Sigmoid colon (tissue), 7 donors: Measurements from ENCODE around the gene KRTAP10-6. TPM values are rescaled to one million over a fixed set of nuclear protein-coding genes. Genes with fewer than 3 reads are reported as not detected.

Source experiments
- DNase-seq: peaks from one replicate; pipeline ENCODE4 v3.0.0-alpha.2; 2019
- H3K27ac ChIP-seq, 4 donors: fragments of 200-600 bp; sonication (generic); one replicate each; pipeline ENCODE4 v1.5.1; 2016 to 2019; ENCODE audit warnings: mild to moderate bottlenecking in 1 of 4
- H3K27me3 ChIP-seq, 3 donors: fragments of 200-600 bp; sonication (generic); one replicate each; pipeline ENCODE4 v1.5.1; 2019; ENCODE audit warnings: mild to moderate bottlenecking in 1 of 3
- H3K36me3 ChIP-seq, 4 donors: fragments of 200-600 bp; sonication (generic); one replicate each; pipeline ENCODE4 v1.5.1; 2016 to 2019
- H3K4me1 ChIP-seq, 4 donors: fragments of 200-600 bp; sonication (generic); one replicate each; pipeline ENCODE4 v1.5.1; 2017 to 2019
- H3K4me3 ChIP-seq, 4 donors: fragments of 200-600 bp; sonication (generic); one replicate each; pipeline ENCODE4 v1.5.1; 2017 to 2019; ENCODE audit warnings: mild to moderate bottlenecking in 2 of 4, moderate library complexity in 1 of 4
- H3K9me3 ChIP-seq, 4 donors: fragments of 200-600 bp in 3 of 4; sonication (generic) in 3 of 4; one replicate each; pipeline versions ENCODE4 v1.5.1 to v1.6.1; 2013 to 2019
- CTCF ChIP-seq, 4 experiments: fragments of 450-650 bp in 3 of 4; fragments of 200-600 bp in 1 of 4; IDR thresholded peaks; one replicate each; pipeline ENCODE4 v1.5.1; 2016 to 2019; ENCODE audit warnings: antibody characterized with exemption in 4 of 4, mild to moderate bottlenecking in 3 of 4, moderate library complexity in 2 of 4
- EP300 ChIP-seq, 4 donors: sonication (generic); formaldehyde crosslinking; IDR thresholded peaks; one replicate each; pipeline ENCODE4 v1.6.1; 2017; ENCODE audit warnings: antibody characterized with exemption in 4 of 4
- POLR2A ChIP-seq, 2 donors: fragments of 450-650 bp; IDR thresholded peaks; one replicate each; pipeline ENCODE4 v1.6.1; 2016; ENCODE audit warnings: antibody characterized with exemption in 2 of 2, mild to moderate bottlenecking in 2 of 2, moderate library complexity in 2 of 2
- POLR2AphosphoS5 ChIP-seq, 4 donors: sonication (generic); formaldehyde crosslinking; IDR thresholded peaks; one replicate each; pipeline ENCODE4 v1.6.1; 2017; ENCODE audit warnings: antibody characterized with exemption in 4 of 4
- WGBS, 2 donors: extraction: QIAGEN DNeasy Blood & Tissue Kit; methylation state at CpG; one replicate each; pipeline ENCODE4 v1.1.7; 2013; 5-methylcytosine and 5-hydroxymethylcytosine counted together
- intact Hi-C: fragments of 100-400 bp; cut with DNase I; formaldehyde crosslinking; loops from one replicate; pipeline ENCODE4 v1.15.1; 2023
- polyA plus RNA-seq, 3 donors: library from polyadenylated mRNA; stranded (reverse); fragments of 200-250 nt; gene quantifications; one replicate each; pipeline ENCODE4 v1.2.3, GENCODE V29; 2013
- total RNA-seq, 4 donors: library from RNA; depleted of rRNA; stranded (reverse); fragments of >200 nt; gene quantifications; one replicate each; pipeline ENCODE4 v1.1.0, GENCODE V29; 2016
- donor health status: healthy with polysubstance abuse.
- donor health status: Bipolar disorder and iron deficiency.
- donor health status: healthy.

The KRTAP10-6 gene
- total and polyA plus RNA-seq, 7 donors = not detected

GRCh38 chr21:44547656-44548331, 44.5 kb downstream of the KRTAP10-6 start:
- H3K36me3 ChIP-seq = no peaks in the 10 kb centered on the region
- H3K9me3 ChIP-seq = peaks cover 0 to 10% (median 0%) of the 10 kb centered on the region in 4 donors
- H3K4me1 ChIP-seq = peaks cover 0 to 7% (median 4%) of the 10 kb centered on the region in 4 donors
- H3K27ac ChIP-seq = no peak overlapping the region
- H3K27me3 ChIP-seq = peaks cover 0 to 30% (median 0%) of the 10 kb centered on the region in 3 donors
- WGBS, 2 donors = 43 to 46% methylated on average over 5 of the region's 5 CpGs
- DNase-seq = no peak
- intact Hi-C loops = no loop called here
- H3K4me3 ChIP-seq = no peak overlapping the region
- TF ChIP-seq CTCF (IDR thresholded peaks at IDR 0.05) (no peak), POLR2A (IDR thresholded peaks at IDR 0.05) (no peak), EP300 (IDR thresholded peaks at IDR 0.05) (no peak), POLR2AphosphoS5 (IDR thresholded peaks at IDR 0.05) (no peak)

- WGBS, 2 donors = 74 to 76% methylated on average over 3 of the region's 3 CpGs
- Histone ChIP-seq H3K36me3 (no peaks in the 10 kb centered on the region), H3K9me3 (peaks cover 0 to 17% (median 3%) of the 10 kb centered on the region in 4 donors)
Measured at GRCh38 chr21:44544566-44544965, 47.7 kb downstream of the KRTAP10-6 start.

GRCh38 chr21:44542716-44543115, 49.6 kb downstream of the KRTAP10-6 start:
- H3K9me3 ChIP-seq = peaks cover 0 to 17% (median 3%) of the 10 kb centered on the region in 4 donors
- TF ChIP-seq POLR2AphosphoS5 (IDR thresholded peaks at IDR 0.05) (no peak), POLR2A (IDR thresholded peaks at IDR 0.05) (no peak), EP300 (IDR thresholded peaks at IDR 0.05) (no peak), CTCF (IDR thresholded peaks at IDR 0.05) (no peak)
- intact Hi-C loops = no loop called here
- H3K4me3 ChIP-seq = no peak overlapping the region
- H3K4me1 ChIP-seq = no peaks in the 10 kb centered on the region
- H3K27ac ChIP-seq = no peak overlapping the region
- no peak for DNase-seq
- 89% methylated on average over 1 of the region's 1 CpG for WGBS, 2 donors
- peaks cover 0 to 10% (median 0%) of the 10 kb centered on the region in 3 donors for H3K27me3 ChIP-seq
- H3K36me3 ChIP-seq = no peaks in the 10 kb centered on the region

More at GRCh38 chr21:44544566-44544965, 47.7 kb downstream of the KRTAP10-6 start:
- TF ChIP-seq POLR2AphosphoS5 (IDR thresholded peaks at IDR 0.05) (no peak), POLR2A (IDR thresholded peaks at IDR 0.05) (no peak), CTCF (IDR thresholded peaks at IDR 0.05) (no peak), EP300 (IDR thresholded peaks at IDR 0.05) (no peak)
- no peak for DNase-seq
- intact Hi-C loops = no loop called here
- Histone ChIP-seq H3K4me3 (no peak overlapping the region), H3K27me3 (peaks cover 0 to 13% (median 0%) of the 10 kb centered on the region in 3 donors), H3K27ac (no peak overlapping the region), H3K4me1 (peaks cover 0 to 7% (median 4%) of the 10 kb centered on the region in 4 donors)

Other genes with a start within 250 kb of the KRTAP10-6 start
- 1 to 10 TPM; 1.6 to 3.9 (median 3.2) TPM for gene TRPM2, start 238.9 kb downstream of the KRTAP10-6 start, total RNA-seq
- 1 to 10 TPM; 2.4 to 4.9 (median 3.5) TPM for gene TRPM2, start 238.9 kb downstream of the KRTAP10-6 start, polyA plus RNA-seq
- gene LRRC3, start 137.0 kb downstream of the KRTAP10-6 start, total RNA-seq = 1 to 10 TPM; 3.9 to 7.1 (median 5.4) TPM
- gene LRRC3, start 137.0 kb downstream of the KRTAP10-6 start, polyA plus RNA-seq = 1 to 10 TPM in 1 of 3 donors, under 1 TPM in 2; under 0.01 to 2.9 (median 0.46) TPM
- not detected for gene KRTAP10-1, start 52.3 kb downstream of the KRTAP10-6 start, total RNA-seq
- not detected for gene KRTAP10-1, start 52.3 kb downstream of the KRTAP10-6 start, polyA plus RNA-seq
- not detected for gene KRTAP10-2, start 41.0 kb downstream of the KRTAP10-6 start, total RNA-seq
- not detected for gene KRTAP10-2, start 41.0 kb downstream of the KRTAP10-6 start, polyA plus RNA-seq
- under 1 TPM in 1 of 4 donors, not detected in 3; 0.66 TPM for gene KRTAP10-3, start 33.7 kb downstream of the KRTAP10-6 start, total RNA-seq
- gene KRTAP10-3, start 33.7 kb downstream of the KRTAP10-6 start, polyA plus RNA-seq = not detected
- gene KRTAP10-4, start 18.8 kb downstream of the KRTAP10-6 start, total RNA-seq = not detected
- not detected for gene KRTAP10-4, start 18.8 kb downstream of the KRTAP10-6 start, polyA plus RNA-seq
- gene KRTAP10-5, start 11.9 kb downstream of the KRTAP10-6 start, total RNA-seq = not detected
- not detected for gene KRTAP10-5, start 11.9 kb downstream of the KRTAP10-6 start, polyA plus RNA-seq
- not detected for gene KRTAP10-7, start 8.1 kb upstream of the KRTAP10-6 start, total RNA-seq
- not detected for gene KRTAP10-7, start 8.1 kb upstream of the KRTAP10-6 start, polyA plus RNA-seq
- gene KRTAP10-8, start 19.6 kb upstream of the KRTAP10-6 start, total RNA-seq = not detected
- not detected for gene KRTAP10-8, start 19.6 kb upstream of the KRTAP10-6 start, polyA plus RNA-seq
- gene KRTAP10-9, start 34.6 kb upstream of the KRTAP10-6 start, total RNA-seq = not detected
- gene KRTAP10-9, start 34.6 kb upstream of the KRTAP10-6 start, polyA plus RNA-seq = not detected
- not detected for gene KRTAP10-10, start 44.9 kb upstream of the KRTAP10-6 start, total RNA-seq
- not detected for gene KRTAP10-10, start 44.9 kb upstream of the KRTAP10-6 start, polyA plus RNA-seq
- not detected for gene KRTAP10-11, start 53.9 kb upstream of the KRTAP10-6 start, total RNA-seq
- gene KRTAP10-11, start 53.9 kb upstream of the KRTAP10-6 start, polyA plus RNA-seq = not detected
- gene KRTAP12-4, start 62.2 kb upstream of the KRTAP10-6 start, total RNA-seq = not detected
- not detected for gene KRTAP12-4, start 62.2 kb upstream of the KRTAP10-6 start, polyA plus RNA-seq
- gene KRTAP12-3, start 65.4 kb upstream of the KRTAP10-6 start, total RNA-seq = not detected
- gene KRTAP12-3, start 65.4 kb upstream of the KRTAP10-6 start, polyA plus RNA-seq = not detected
- not detected for gene KRTAP12-2, start 74.4 kb upstream of the KRTAP10-6 start, total RNA-seq
- not detected for gene KRTAP12-2, start 74.4 kb upstream of the KRTAP10-6 start, polyA plus RNA-seq
- not detected for gene KRTAP12-1, start 89.7 kb upstream of the KRTAP10-6 start, total RNA-seq
- gene KRTAP12-1, start 89.7 kb upstream of the KRTAP10-6 start, polyA plus RNA-seq = not detected
- gene KRTAP10-12, start 104.7 kb upstream of the KRTAP10-6 start, total RNA-seq = not detected
- not detected for gene KRTAP10-12, start 104.7 kb upstream of the KRTAP10-6 start, polyA plus RNA-seq
- not detected for gene TSPEAR, start 119.1 kb upstream of the KRTAP10-6 start, total RNA-seq
- under 1 TPM in 2 of 3 donors, not detected in 1; under 0.01 to 0.20 TPM for gene TSPEAR, start 119.1 kb upstream of the KRTAP10-6 start, polyA plus RNA-seq
- 100 to 1,000 TPM in 1 of 4 donors, 10 to 100 TPM in 3; 51.5 to 101 (median 63.1) TPM for gene UBE2G2, start 209.3 kb upstream of the KRTAP10-6 start, total RNA-seq
- gene UBE2G2, start 209.3 kb upstream of the KRTAP10-6 start, polyA plus RNA-seq = 10 to 100 TPM; 21.6 to 45.8 (median 22.7) TPM
- gene SUMO3, start 225.6 kb upstream of the KRTAP10-6 start, total RNA-seq = 10 to 100 TPM; 52.4 to 60.1 (median 57.9) TPM
- gene SUMO3, start 225.6 kb upstream of the KRTAP10-6 start, polyA plus RNA-seq = 100 to 1,000 TPM in 2 of 3 donors, 10 to 100 TPM in 1; 67.8 to 104 (median 103) TPM